ENCODE data around the gene ADCY4.

- TF ChIP-seq CTCF (IDR thresholded peaks at IDR 0.05), result no peak
- TF ChIP-seq POLR2A (IDR thresholded peaks at IDR 0.05), result no peak
- TF ChIP-seq POLR2AphosphoS5 (IDR thresholded peaks at IDR 0.05), result no peak
These were observed 25.2 kb downstream of the ADCY4 start, which contains the start of gene LTB4R2 for GRCh38 chr14:24309538-24310264.

Data from gastroesophageal sphincter (tissue), 3 donors.